ENCODE data around the gene SPATA19.

Gene SPATA19

DNA sequence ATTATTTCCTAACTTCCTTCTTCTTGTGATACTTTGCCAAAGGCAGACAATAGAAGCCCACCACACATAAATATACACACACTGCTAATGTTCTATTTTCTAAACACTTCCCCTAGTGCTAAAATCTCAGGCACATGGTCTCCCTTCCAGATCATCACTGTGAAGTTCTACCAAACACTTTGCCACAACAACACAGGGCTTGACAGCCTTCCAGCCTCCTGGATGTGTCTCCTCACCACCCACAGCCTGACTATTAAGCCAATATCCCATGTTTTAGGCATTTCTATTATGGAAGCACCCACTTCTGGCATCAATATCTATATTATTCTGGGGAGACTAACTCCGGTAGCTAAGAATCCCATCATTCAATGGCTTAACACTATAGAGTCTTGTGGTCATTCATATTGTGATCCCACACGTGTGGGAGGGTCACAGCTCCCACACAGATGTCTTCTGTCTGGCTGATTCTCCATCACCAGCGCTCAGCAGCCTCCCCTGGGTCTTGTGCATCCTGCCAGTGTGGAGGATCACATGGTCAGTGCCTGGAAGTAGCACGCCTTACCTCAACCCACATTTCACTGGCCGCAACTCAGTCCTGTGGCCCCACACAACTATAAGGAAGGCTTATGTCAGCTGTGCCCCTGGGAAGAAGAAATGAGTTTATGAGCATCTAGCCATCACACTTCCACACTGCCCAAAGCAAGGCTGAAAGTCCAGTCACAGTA is 29.0 kb downstream of the SPATA19 start:
- no peak overlapping the region for H3K4me3 ChIP-seq (ENCODE audit: low read length)
- TF ChIP-seq ZNF274 (IDR thresholded peaks at IDR 0.05; ENCODE audit: low read depth, low read length): no peak

DNA sequence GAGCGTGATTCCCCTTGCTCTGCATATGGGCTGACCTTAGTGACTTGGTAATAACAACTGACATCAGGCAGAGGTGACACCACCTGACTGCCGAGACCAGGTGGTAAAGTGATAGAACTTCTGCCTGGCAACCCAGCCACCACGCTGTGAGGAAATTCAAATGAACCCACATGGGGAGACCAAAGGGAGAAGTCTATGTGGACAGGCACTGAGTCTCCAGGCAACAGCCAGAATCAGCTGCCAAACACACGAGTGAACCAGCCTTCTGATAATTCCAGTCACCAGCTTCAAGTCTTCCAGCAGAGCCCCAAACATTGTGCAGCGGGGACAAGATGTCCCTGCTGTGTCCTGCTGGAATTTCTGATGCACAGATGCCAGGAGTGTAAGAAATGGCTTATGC is 29.7 kb downstream of the SPATA19 start:
- no peak overlapping the region for H3K4me3 ChIP-seq (ENCODE audit: low read length)
- TF ChIP-seq ZNF274 (IDR thresholded peaks at IDR 0.05; ENCODE audit: low read depth, low read length): no peak

DNA sequence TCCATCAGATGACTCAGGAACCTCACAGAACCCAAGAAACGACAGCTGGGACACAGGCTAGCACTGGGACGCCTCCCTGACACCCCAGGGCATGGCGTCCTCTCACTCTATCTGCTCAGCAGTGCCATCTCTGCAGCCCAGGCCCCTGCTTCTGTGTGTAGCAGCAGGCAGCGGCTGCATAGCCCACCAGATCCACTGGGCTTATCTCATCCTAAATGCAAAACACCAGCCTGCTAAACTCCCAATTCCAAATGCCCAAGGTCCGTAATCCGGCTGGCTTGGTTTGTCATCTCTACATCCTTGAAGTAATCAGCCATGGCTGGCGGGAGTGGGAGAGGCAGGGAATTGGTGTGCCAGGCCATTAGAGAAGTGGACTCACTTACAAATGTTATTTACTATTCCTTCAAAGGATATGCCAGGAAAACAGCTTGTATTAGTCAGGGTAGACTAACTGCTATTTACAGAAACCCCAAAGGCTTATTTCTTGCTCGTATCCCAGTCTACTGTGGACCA is 30.7 kb downstream of the SPATA19 start:
- TF ChIP-seq ZNF274 (IDR thresholded peaks at IDR 0.05; ENCODE audit: low read depth, low read length): no peak

DNA sequence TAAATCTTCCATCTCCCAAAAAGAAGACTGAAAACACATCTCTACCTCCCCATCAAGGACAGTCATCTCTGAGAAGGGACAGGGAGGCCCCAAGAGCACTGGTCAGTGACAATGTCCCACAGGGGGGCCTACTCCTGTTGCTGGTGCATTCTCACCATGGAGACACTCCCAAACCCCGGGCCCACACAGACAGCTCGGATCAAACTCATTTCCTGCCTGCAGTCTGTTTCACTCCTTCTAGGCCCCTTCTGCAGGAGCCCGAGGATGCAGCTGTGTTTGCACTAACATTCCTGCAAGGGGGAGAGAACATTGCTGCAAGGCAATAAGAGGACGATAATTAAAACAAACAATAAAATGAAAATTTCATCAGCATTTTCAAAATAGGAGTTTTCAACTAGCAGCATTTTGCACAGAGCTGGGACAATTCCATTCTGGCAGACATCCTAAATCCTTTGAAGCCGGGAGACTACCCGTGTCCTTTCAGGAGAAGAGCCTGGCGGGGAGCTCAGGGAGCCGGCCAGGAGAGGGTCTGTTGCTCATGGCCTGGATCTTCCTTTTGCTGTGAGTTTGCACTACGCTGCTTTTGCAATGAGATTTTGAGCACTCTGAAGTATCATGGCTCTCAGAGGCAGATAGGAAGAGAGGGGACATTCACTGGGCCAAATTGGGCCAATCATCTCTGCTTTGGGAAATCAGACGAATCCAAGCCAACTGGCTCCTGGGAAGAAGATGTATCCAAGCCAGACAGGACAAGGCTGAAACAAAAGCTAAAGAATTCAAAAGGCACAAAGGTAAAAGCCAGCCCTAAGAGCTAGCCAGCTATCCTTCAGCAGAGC is 33.2 kb downstream of the SPATA19 start:
- no peak overlapping the region for H3K4me3 ChIP-seq (ENCODE audit: low read length)
- TF ChIP-seq ZNF274 (IDR thresholded peaks at IDR 0.05; ENCODE audit: low read depth, low read length): no peak

More for the DNA sequence above, 30.7 kb downstream of the SPATA19 start:
- H3K4me3 ChIP-seq (ENCODE audit: low read length): no peak overlapping the region

DNA sequence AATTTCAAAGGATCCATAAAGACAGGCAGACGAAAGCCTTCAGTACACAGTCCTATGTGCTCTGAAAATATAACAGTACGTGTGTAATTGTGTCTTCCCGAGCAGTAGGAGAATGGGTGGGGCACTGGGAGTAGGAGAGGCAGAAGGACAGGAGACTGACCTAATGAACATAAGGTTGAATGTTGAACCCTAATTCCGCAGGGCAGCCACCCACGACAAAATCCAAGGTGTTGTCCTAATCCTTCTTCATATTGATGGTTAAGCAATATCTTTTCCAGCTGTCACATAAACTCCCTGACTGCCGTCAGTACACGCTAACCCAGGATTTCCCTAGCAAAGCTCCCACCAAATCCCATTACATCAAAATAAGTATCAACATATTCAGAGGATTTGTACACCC is 34.5 kb downstream of the SPATA19 start:
- TF ChIP-seq ZNF274 (IDR thresholded peaks at IDR 0.05; ENCODE audit: low read depth, low read length): no peak
- no peak overlapping the region for H3K4me3 ChIP-seq (ENCODE audit: low read length)

DNA sequence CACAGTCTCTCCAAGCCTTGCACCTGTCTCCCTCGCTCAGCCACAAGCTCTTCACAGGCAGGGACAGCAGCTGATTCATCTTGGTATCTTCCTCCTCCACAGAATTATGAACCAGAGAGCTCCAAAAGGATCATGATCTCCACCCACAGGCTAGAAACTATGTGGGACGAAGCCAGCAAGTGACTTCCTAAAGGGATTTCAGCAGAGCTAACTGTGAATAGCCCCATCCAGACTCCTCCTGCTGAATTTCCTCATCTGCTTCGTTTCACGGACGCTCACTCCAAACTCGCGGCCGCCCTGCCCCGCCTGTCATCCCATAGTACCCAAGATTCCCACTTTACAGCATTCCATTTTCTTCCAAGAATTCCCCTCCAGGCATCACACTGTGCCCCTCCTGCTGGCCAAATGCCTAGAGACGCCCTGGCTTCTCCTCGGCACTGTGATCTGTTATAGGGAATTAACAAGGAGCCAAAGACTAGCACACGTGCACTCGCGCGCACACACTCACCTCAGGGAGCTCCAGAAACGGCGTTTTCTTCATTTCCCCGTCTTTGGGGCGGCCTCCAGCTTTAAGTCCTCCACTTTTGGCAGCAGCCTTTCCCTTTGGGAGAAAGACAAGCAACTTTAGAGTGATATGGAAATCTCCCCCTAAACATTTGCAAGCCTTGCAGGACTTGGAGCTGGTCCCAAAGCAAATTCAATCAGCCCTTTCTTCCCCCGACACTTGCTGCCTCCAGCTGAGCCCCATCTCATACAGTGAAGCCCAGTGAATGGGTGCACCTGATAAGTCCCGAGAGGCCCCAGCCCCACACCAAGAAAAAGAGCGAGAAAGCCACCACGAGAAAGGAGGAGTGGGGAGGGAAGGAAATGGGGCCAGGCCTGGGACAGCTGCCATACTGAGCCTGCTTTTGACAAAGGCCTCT is 35.5 kb downstream of the SPATA19 start:
- no peak for TF ChIP-seq ZNF274 (IDR thresholded peaks at IDR 0.05; ENCODE audit: low read depth, low read length)

DNA sequence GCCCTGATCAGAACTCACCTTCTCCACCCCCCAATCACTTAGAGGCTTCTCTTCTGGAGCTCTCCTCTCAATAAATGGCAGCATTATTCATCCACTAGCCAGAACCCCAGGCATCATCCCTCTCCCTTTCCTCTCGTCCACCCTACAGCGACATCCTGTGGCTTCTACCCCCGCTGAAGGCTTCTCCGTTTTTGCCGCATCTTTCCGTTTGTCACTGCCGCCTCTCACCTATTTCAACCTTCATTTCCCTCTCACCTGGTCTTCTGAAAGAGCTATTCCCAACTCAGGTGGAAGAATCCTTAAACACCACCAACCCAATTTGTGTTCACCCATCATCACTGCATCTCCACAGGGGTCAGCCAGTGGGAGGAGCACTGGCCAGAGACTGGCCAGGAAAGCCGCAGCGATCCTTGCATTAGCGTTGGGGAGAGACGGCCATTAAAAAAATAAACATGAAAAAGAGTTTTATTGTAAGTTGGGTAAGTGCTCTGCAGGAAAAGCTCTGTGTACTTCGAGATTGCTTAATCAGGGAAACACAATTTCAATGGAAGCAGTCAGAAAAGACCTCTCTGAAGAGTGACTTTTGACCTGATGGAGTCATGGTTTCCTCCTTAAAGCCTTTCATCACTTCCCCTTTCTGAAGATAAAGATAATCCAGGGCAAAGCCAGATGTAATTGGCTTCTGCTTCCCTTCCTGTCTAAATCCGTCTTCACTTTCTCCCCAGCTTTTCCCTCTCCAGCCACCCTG is 36.7 kb downstream of the SPATA19 start:
- no peak overlapping the region for H3K4me3 ChIP-seq (ENCODE audit: low read length)
- TF ChIP-seq ZNF274 (IDR thresholded peaks at IDR 0.05; ENCODE audit: low read depth, low read length): no peak

More for the DNA sequence above, 35.5 kb downstream of the SPATA19 start:
- no peak overlapping the region for H3K4me3 ChIP-seq (ENCODE audit: low read length)

DNA sequence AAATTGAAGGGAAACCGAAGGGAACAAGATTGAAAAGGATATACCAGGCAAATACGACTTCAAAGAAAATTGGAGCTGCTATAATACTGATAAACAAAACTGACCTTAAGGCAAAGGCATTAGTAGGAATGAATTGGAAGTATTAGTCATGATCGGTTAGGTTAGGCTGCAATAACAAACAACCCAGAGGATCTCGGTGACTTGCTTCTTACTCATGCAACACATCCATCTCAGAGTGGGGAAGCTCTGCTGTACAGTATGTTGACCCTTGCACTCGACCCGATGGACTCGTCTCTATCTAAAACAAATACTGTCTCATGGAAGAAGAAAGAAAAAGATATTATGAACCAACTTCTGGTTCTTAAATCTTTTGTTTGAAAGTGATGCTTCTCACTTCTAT is 42.3 kb downstream of the SPATA19 start:
- no peak overlapping the region for H3K4me3 ChIP-seq (ENCODE audit: low read length)
- no peak for TF ChIP-seq ZNF274 (IDR thresholded peaks at IDR 0.05; ENCODE audit: low read depth, low read length)

DNA sequence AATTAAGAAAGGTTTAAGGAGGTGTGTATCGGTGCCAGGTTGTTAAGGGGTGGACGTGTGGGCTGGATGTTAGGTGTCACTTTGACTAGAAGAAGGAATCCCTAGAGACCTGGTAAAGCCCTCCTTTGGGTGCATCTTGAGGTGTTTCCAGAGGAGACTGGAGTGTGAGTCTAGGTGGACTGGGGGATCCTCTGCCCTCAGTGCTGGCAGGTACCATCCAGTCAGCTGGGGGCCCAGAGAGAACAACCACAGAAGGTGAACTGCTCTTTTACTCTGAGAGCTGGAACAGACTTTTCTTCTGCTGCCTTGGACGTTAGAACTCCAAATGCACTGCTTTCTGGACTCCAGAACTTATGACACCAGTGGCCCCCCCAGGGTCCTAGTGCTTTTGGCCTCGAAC is 44.0 kb downstream of the SPATA19 start:
- H3K4me3 ChIP-seq (ENCODE audit: low read length): no peak overlapping the region
- no peak for TF ChIP-seq ZNF274 (IDR thresholded peaks at IDR 0.05; ENCODE audit: low read depth, low read length)

DNA sequence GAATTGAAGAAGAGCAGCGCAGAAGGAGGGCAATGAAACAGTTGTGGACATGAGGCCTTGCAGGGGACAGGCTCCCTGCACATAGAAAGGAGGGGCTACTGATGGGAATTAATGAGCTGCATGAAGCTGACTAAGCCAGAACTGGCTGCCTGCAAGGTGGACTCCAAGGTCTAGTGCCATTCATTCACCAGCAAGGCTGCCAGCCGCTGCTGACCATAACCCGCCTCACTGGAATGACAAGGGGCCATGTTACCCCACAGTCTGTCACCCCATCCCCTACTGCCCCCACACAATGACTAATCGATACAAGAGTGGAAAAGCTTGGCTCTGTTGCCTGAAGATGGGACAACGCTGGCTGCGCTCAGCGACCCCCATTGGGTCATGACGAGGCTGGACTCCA is 44.6 kb downstream of the SPATA19 start:
- no peak overlapping the region for H3K4me3 ChIP-seq (ENCODE audit: low read length)
- TF ChIP-seq ZNF274 (IDR thresholded peaks at IDR 0.05; ENCODE audit: low read depth, low read length): no peak

DNA sequence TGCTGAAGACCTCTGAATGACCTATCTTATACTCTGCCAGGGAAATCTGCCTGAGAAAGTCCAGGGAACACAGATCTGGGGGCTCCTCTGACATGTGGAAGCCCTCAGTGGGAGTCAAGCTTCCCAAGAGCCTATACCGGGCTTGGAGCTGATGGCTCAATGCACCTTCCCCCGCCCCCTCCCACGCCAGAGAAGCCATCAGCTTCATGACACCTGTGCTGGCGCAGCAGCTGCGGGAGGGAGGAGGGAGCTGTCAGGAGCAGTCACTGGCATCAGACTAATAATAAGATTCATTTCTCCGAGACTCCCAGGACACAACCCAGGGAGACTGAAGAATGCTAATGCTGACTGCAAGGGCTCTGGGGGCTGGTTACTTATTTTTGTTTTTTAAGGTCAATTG is 47.8 kb downstream of the SPATA19 start:
- no peak for TF ChIP-seq ZNF274 (IDR thresholded peaks at IDR 0.05; ENCODE audit: low read depth, low read length)
- no peak overlapping the region for H3K4me3 ChIP-seq (ENCODE audit: low read length)

DNA sequence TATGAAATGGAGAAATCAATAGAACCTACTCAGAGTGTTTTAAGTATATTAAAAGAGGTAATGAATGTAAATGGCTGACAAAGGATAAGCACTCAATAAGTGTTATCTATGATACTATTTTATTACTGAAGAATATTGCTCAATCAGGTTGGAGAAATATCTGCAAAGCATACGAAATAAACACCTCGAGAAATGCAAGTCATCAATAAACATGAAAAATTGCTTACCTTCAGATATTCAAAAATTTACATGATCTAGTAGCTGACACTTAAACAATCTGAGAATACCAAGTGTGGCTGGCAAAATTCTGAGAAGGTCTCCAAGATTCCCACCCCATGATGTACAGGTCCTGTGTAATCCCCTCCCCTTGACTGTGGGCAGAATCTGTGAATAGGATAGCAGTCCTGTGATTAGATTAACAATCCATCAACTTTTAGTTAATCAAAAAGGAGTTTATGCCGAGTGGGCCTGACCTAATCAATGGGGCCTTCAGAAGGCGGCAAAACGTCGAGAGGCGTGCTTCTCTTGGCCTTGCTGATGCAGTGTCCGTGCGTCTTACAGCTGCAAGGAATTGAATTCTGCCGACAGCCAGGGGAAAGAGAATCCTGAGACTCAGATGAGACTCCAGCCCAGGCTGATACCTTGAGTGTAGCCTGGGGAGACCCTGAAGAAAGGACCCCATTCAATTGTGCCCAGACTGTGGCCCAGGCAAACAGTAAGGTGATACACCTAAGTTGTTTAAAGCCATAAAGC is 49.1 kb downstream of the SPATA19 start:
- TF ChIP-seq ZNF274 (IDR thresholded peaks at IDR 0.05; ENCODE audit: low read depth, low read length): no peak

DNA sequence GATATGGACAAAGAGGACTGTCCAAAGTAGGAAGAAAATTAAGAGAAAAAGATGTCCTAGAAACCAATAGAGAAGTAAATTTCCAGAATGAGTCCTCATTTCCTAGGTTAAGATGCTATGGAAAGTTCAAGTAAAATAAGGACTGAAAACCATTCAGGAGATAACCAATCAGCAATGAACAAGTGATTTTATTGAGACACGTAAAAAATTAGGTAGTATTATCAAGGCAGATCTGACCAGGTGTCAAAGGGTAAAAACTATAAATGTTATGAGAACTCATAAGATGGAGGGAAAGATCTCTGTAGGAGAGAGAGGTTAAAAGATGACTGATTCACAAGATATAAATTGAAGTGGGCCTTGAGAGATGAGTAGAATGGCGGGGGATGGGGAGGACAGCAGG is 50.2 kb downstream of the SPATA19 start:
- H3K4me3 ChIP-seq (ENCODE audit: low read length): no peak overlapping the region
- TF ChIP-seq ZNF274 (IDR thresholded peaks at IDR 0.05; ENCODE audit: low read depth, low read length): no peak

More for the DNA sequence above, 49.1 kb downstream of the SPATA19 start:
- H3K4me3 ChIP-seq (ENCODE audit: low read length): no peak overlapping the region

Measured in GM08714 (cell line).